Mesenchymal stem cell (in vitro differentiated cells and primary cell): Measurements from ENCODE around the gene ALKBH6.
A peak's percentile ranks its signal among the peaks of the same experiment; 100 is the strongest.

Experiments
- DNase-seq: peaks from one replicate; pipeline ENCODE4 v3.0.0-alpha.2; 2013
- H2AFZ ChIP-seq: one replicate; pipeline ENCODE4 v1.6.1; 2013; ENCODE audit warnings: low read depth, mild to moderate bottlenecking, control low read depth, inconsistent platforms, low read length, moderate library complexity
- H2AK5ac ChIP-seq: 2 replicates; pipeline ENCODE4 v1.6.1; 2013; ENCODE audit warnings: low read length, moderate library complexity, mild to moderate bottlenecking, inconsistent platforms; ENCODE audit not compliant: severe bottlenecking
- H2BK120ac ChIP-seq: one replicate; pipeline ENCODE4 v1.6.1; 2013; ENCODE audit warnings: low read depth, mild to moderate bottlenecking, inconsistent platforms, low read length, moderate library complexity
- H2BK12ac ChIP-seq, 2 experiments: one replicate each; pipeline ENCODE4 v1.6.1; 2013; ENCODE audit warnings: inconsistent platforms in 2 of 2, low read length in 2 of 2, mild to moderate bottlenecking in 2 of 2, moderate library complexity in 2 of 2, control low read depth in 1 of 2
- H2BK15ac ChIP-seq: one replicate; pipeline ENCODE4 v1.6.1; 2013; ENCODE audit warnings: mild to moderate bottlenecking, low read depth, inconsistent platforms; ENCODE audit not compliant: poor library complexity, severe bottlenecking
- H2BK5ac ChIP-seq: 2 replicates; pipeline ENCODE4 v1.6.1; 2013; ENCODE audit warnings: low read depth, mild to moderate bottlenecking, low read length, control low read depth, inconsistent platforms; ENCODE audit not compliant: poor library complexity, severe bottlenecking
- H3K14ac ChIP-seq, 2 experiments: one replicate each; pipeline ENCODE4 v1.6.1; 2013; ENCODE audit warnings: inconsistent platforms in 2 of 2, low read length in 2 of 2, control low read depth in 1 of 2, mild to moderate bottlenecking in 1 of 2, moderate library complexity in 1 of 2
- H3K18ac ChIP-seq, 2 experiments: one replicate each; pipeline ENCODE4 v1.6.1; 2013; ENCODE audit warnings: inconsistent platforms in 2 of 2, low read length in 2 of 2, control low read depth in 1 of 2, low read depth in 1 of 2, mild to moderate bottlenecking in 1 of 2
- H3K23ac ChIP-seq, 2 experiments: one replicate each; pipeline ENCODE4 v1.6.1; 2013; ENCODE audit warnings: inconsistent platforms in 2 of 2, low read length in 2 of 2, mild to moderate bottlenecking in 2 of 2, moderate library complexity in 2 of 2, control low read depth in 1 of 2
- H3K27ac ChIP-seq: 2 replicates; pipeline ENCODE4 v1.5.1; 2013; ENCODE audit warnings: mild to moderate bottlenecking, moderate library complexity, low read length, control low read depth, inconsistent platforms; ENCODE audit not compliant: poor library complexity, severe bottlenecking
- H3K27me3 ChIP-seq, 2 experiments: 2 replicates each; pipeline versions ENCODE4 v1.6.1 to v1.7.0; 2013; ENCODE audit warnings: low read length in 2 of 2, mild to moderate bottlenecking in 2 of 2, moderate library complexity in 2 of 2, control low read depth in 1 of 2, inconsistent platforms in 1 of 2; ENCODE audit not compliant: control insufficient read depth in 1 of 2, insufficient read depth in 1 of 2
- H3K36me3 ChIP-seq, 2 experiments: 2 replicates each; pipeline versions ENCODE4 v1.6.1 to v1.7.0; 2013; ENCODE audit warnings: low read length in 2 of 2, control low read depth in 1 of 2, inconsistent platforms in 1 of 2, low read depth in 1 of 2, mild to moderate bottlenecking in 1 of 2; ENCODE audit not compliant: insufficient read depth in 2 of 2, control insufficient read depth in 1 of 2
- H3K4ac ChIP-seq, 2 experiments: one replicate each; pipeline ENCODE4 v1.6.1; 2013; ENCODE audit warnings: inconsistent platforms in 2 of 2, low read length in 2 of 2, mild to moderate bottlenecking in 2 of 2, moderate library complexity in 2 of 2, control low read depth in 1 of 2, low read depth in 1 of 2
- H3K4me1 ChIP-seq: 2 replicates; pipeline ENCODE4 v1.6.1; 2013; ENCODE audit warnings: low read depth, low read length, control low read depth; ENCODE audit not compliant: control insufficient read depth, insufficient read depth
- H3K4me2 ChIP-seq: 2 replicates; pipeline ENCODE4 v1.6.1; 2013; ENCODE audit warnings: low read length, mild to moderate bottlenecking, inconsistent platforms; ENCODE audit not compliant: poor library complexity, severe bottlenecking
- H3K4me3 ChIP-seq, 2 experiments: 2 replicates each; pipeline versions ENCODE4 v1.5.1 to v1.7.0; 2013; ENCODE audit warnings: low read length in 2 of 2, mild to moderate bottlenecking in 2 of 2, control low read depth in 1 of 2, low read depth in 1 of 2; ENCODE audit not compliant: insufficient read depth in 1 of 2
- H3K79me1 ChIP-seq: replicated peaks from 2 replicates; pipeline ENCODE4 v1.6.1; 2013; ENCODE audit warnings: mild to moderate bottlenecking, control low read depth, low read length, inconsistent platforms; ENCODE audit not compliant: poor library complexity, severe bottlenecking
- H3K9ac ChIP-seq: 2 replicates; pipeline ENCODE4 v1.7.0; 2013; ENCODE audit warnings: mild to moderate bottlenecking, low read length, moderate library complexity
- H3K9me3 ChIP-seq: 2 replicates; pipeline ENCODE4 v1.7.0; 2013; ENCODE audit warnings: mild to moderate bottlenecking, low read length; ENCODE audit not compliant: control insufficient read depth
- H4K8ac ChIP-seq: one replicate; pipeline ENCODE4 v1.6.1; 2013; ENCODE audit warnings: inconsistent platforms, mild to moderate bottlenecking, low read length, moderate library complexity
- H4K91ac ChIP-seq: one replicate; pipeline ENCODE4 v1.6.1; 2013; ENCODE audit warnings: mild to moderate bottlenecking, low read length, inconsistent platforms
- WGBS: methylation state at CpG from one replicate; pipeline ENCODE4 v1.1.7; 2013; ENCODE audit warnings: mixed read lengths; 5-methylcytosine and 5-hydroxymethylcytosine counted together

ALKBH6 gene

DNA sequence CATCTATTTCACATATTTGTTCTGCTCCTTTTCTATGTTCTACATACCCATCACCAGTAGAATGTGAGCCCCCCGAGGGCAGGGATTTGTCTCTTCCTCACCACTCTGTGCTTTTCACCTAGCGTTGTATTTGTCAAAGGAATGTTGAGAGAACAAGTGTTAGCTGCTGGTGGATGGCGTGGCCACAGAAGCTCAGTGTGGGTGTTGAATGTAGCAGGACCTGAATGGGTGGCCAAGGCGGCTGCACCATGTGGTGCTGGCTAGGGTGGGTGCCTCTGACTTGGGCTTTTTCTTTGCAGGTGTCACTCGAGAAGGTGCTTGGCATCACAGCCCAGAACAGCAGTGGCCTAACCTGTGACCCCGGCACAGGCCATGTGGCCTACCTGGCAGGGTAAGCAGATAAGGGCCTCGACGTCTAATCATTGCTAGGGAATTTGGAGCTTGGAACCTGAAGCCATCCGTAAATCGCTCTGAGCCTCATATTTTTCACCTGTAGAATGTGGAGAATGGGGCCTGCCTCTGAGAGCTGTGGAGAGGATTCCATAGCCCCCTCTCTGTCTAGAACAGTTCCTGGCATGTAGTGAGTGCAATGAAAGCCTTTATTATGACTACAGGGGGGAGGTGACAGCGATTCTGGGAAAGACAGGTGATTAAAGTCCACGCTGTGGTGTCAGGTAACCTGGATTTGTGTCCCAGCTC is 44.6 kb upstream of the ALKBH6 start:
- no peak overlapping the region for H3K4me3 ChIP-seq
- H3K4ac ChIP-seq = no peak overlapping the region
- peaks cover 28% of the 10 kb centered on the region for H3K79me1 ChIP-seq

DNA sequence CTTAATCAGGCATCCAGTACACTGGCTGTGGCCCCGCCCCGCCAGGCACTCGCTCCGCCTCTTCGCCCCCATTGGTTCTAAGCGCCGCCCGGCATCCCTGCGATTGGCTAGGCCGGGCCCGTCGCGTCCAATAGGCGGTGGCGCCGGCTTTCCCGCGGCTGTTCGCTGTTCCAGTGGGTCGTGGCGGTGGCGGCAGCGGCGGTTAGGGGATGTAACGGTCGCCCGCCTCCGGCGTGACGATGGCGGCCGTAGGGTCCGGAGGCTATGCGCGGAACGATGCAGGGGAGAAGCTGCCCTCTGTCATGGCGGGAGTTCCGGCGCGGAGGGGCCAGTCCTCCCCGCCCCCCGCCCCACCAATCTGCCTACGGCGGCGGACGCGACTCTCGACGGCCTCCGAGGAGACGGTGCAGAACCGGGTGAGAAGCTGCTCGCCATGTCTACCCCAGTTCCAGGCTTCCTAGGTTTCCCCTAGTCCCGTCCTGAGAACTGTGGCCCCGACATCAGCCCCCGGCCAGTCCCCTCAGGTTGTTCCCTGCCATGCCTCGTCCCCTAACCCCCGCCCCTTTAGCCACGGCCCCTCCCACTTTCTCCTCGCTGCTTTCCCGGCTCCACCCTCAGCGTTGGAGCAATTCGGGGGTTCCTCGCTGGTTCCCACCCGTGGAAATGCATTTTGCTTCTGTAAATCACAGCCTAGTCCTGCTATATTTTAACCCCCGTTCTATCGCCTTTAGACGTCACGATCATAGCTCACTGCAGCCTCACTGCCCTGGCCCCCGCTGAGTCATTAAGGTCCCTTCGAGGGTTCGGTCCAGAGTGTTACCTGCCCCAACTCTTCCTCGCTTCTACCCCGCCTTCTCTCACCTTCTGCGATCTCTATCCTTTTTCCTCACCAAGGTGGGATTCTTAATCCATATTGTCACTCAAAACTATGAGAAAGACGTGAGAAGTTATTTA is 41.0 kb upstream of the ALKBH6 start, which contains the start of gene WDR62:
WDR62 (plus strand) TSS at position 165 of the 954 bp plus-strand sequence; CDS start at position 240, 75 bp downstream.
- Histone ChIP-seq H3K4ac (peak within 1 kb of the TSS; percentile 73 to 90), H2AK5ac (no peak within 1 kb of the TSS), H3K4me1 (peaks cover 6% of the 10 kb centered on the region), H3K23ac (no peak within 1 kb of the TSS), H2BK12ac (peak within 1 kb of the TSS in 1 of 2 experiments; percentile 43), H3K18ac (peak within 1 kb of the TSS; percentile 82 to 99), H4K8ac (peak within 1 kb of the TSS; percentile 45), H3K4me2 (peak within 1 kb of the TSS; percentile 95), H3K9ac (peak within 1 kb of the TSS; percentile 88), H4K91ac (peak within 1 kb of the TSS; percentile 54), H2BK15ac (peak within 1 kb of the TSS; percentile 97), H3K79me1 (peaks cover 27% of the 10 kb centered on the region), H3K36me3 (peaks cover 2 to 3% of the 10 kb centered on the region in 2 experiments), H3K9me3 (no peaks in the 10 kb centered on the region), H2BK120ac (peak within 1 kb of the TSS; percentile 66), H3K27me3 (no peaks in the 10 kb centered on the region), H3K14ac (peak within 1 kb of the TSS in 1 of 2 experiments; percentile 85), H3K4me3 (peak within 1 kb of the TSS; percentile 85 to 98), H3K27ac (peak within 1 kb of the TSS; percentile 98), H2AFZ (peak within 1 kb of the TSS; percentile 92), H2BK5ac (peak within 1 kb of the TSS; percentile 93)
- peak; percentile 95 for DNase-seq
- under 1% methylated on average over 59 of the region's 76 CpGs for WGBS

More for the DNA sequence above, 44.6 kb upstream of the ALKBH6 start:
- peaks cover 2 to 3% of the 10 kb centered on the region in 2 experiments for H3K36me3 ChIP-seq
- H2BK5ac ChIP-seq = no peak overlapping the region
- H3K9ac ChIP-seq = no peak overlapping the region
- H3K4me1 ChIP-seq = peaks cover 3% of the 10 kb centered on the region
- no peak overlapping the region for H3K27ac ChIP-seq
- H2BK15ac ChIP-seq = no peak overlapping the region
- H3K18ac ChIP-seq = no peak overlapping the region
- DNase-seq = no peak
- H4K91ac ChIP-seq = no peak overlapping the region
- no peak overlapping the region for H2BK120ac ChIP-seq
- no peak overlapping the region for H2BK12ac ChIP-seq
- H2AFZ ChIP-seq = no peak overlapping the region
- no peak overlapping the region for H3K14ac ChIP-seq
- 94% methylated on average over 11 of the region's 12 CpGs for WGBS
- no peaks in the 10 kb centered on the region for H3K27me3 ChIP-seq
- H3K4me2 ChIP-seq = no peak overlapping the region
- H3K9me3 ChIP-seq = no peaks in the 10 kb centered on the region
- H2AK5ac ChIP-seq = no peak overlapping the region
- H4K8ac ChIP-seq = no peak overlapping the region
- H3K23ac ChIP-seq = no peak overlapping the region

DNA sequence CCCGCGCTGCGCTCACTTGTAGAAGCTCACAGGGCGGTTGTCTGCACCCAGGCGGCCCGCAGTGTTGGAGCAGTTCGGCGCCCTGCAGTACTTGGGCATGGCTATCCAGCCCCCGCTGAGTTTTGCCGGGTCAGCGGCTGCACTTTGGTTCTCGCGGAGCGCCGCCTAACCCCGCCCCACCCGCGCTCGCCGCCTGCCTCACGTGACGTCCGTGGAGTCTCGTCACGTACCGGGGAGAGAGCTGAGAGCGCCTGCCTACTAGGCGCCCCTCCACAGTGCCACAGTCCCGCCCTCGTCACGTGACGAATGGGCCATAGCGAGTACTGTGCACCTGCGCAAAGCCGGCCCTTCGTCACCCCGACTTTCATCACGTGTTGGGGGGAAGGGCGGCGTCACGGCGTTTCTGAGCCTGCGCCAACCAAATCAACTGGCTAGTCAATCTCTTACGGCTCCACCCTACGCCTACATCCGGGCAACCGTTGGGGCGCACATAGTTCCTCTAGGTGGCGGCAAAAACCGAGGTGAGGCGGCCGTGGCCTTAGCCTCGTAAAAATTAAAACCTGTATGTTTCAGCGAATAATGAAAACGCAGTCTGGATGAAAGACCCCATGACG is 40.2 kb upstream of the ALKBH6 start, which contains the start of gene THAP8:
THAP8 (minus strand) TSS at position 167 of the 614 bp plus-strand sequence; CDS start at position 99, 68 bp downstream.
- Histone ChIP-seq H2BK120ac (peak within 1 kb of the TSS; percentile 66), H2AFZ (peak within 1 kb of the TSS; percentile 92), H2BK12ac (peak within 1 kb of the TSS in 1 of 2 experiments; percentile 43), H3K18ac (peak within 1 kb of the TSS; percentile 82 to 99), H2BK5ac (peak within 1 kb of the TSS; percentile 93), H3K4me3 (peak within 1 kb of the TSS; percentile 85 to 98), H3K4ac (peak within 1 kb of the TSS; percentile 73 to 90), H3K27ac (peak within 1 kb of the TSS; percentile 98), H4K8ac (peak within 1 kb of the TSS; percentile 45), H3K36me3 (no peaks in the 10 kb centered on the region), H3K9ac (peak within 1 kb of the TSS; percentile 88), H3K4me2 (peak within 1 kb of the TSS; percentile 95), H2BK15ac (peak within 1 kb of the TSS; percentile 97), H3K23ac (no peak within 1 kb of the TSS), H3K4me1 (peaks cover 6% of the 10 kb centered on the region), H4K91ac (peak within 1 kb of the TSS; percentile 54), H3K9me3 (no peaks in the 10 kb centered on the region), H3K27me3 (no peaks in the 10 kb centered on the region), H3K79me1 (peaks cover 27% of the 10 kb centered on the region), H2AK5ac (no peak within 1 kb of the TSS), H3K14ac (peak within 1 kb of the TSS in 1 of 2 experiments; percentile 85)
- peak; percentile 100 for DNase-seq
- WGBS = under 1% methylated on average over 56 of the region's 56 CpGs
